ENCODE data around the gene MLLT10. TPM values are rescaled to one million over a fixed set of nuclear protein-coding genes. Genes with fewer than 3 reads are reported as not detected.

The MLLT10 gene
- total RNA-seq (ENCODE audit: unreplicated experiment), result 50.6 TPM
- long read RNA-seq, partial matches to known transcripts, result 1 of 5 reads
- long read RNA-seq, other reads (novel, unspliced or antisense), result 4 of 5 reads

- TF ChIP-seq CTCF (IDR thresholded peaks at IDR 0.05; ENCODE audit: unreplicated experiment), result no peak
- Mint-ChIP-seq H3K27ac (ENCODE audit: unreplicated experiment) (peak within 1 kb of the TSS; percentile 95), H3K27me3 (ENCODE audit: unreplicated experiment) (peaks cover 10% of the 10 kb centered on the region), H3K4me1 (ENCODE audit: unreplicated experiment) (peaks cover 23% of the 10 kb centered on the region), H3K4me3 (ENCODE audit: unreplicated experiment) (peak within 1 kb of the TSS; percentile 95), H3K36me3 (ENCODE audit: low read depth, unreplicated experiment) (peaks cover 5% of the 10 kb centered on the region), H3K9me3 (ENCODE audit: unreplicated experiment) (no peaks in the 10 kb centered on the region)
- DNase-seq (ENCODE audit: low spot score), result peak; percentile 96
Observed at GRCh38 chr10:21533467-21534279, at the start of gene MLLT10. MLLT10 (plus strand) TSS chr10:21534232; CDS start chr10:21534645, 413 bp downstream.

GRCh38 chr10:21487416-21488180 is 46.4 kb upstream of the MLLT10 start:
- H3K27me3 Mint-ChIP-seq (ENCODE audit: unreplicated experiment), result peaks cover 1% of the 10 kb centered on the region
- peak overlapping the region; percentile 24 for H3K27ac Mint-ChIP-seq (ENCODE audit: unreplicated experiment)
- H3K9me3 Mint-ChIP-seq (ENCODE audit: unreplicated experiment), result no peaks in the 10 kb centered on the region
- no peaks in the 10 kb centered on the region for H3K36me3 Mint-ChIP-seq (ENCODE audit: low read depth, unreplicated experiment)
- no peak overlapping the region for H3K4me3 Mint-ChIP-seq (ENCODE audit: unreplicated experiment)
- H3K4me1 Mint-ChIP-seq (ENCODE audit: unreplicated experiment), result no peaks in the 10 kb centered on the region
- DNase-seq (ENCODE audit: low spot score), result no peak
- no peak for TF ChIP-seq CTCF (IDR thresholded peaks at IDR 0.05; ENCODE audit: unreplicated experiment)

- Mint-ChIP-seq H3K9me3 (ENCODE audit: unreplicated experiment) (no peaks in the 10 kb centered on the region), H3K4me3 (ENCODE audit: unreplicated experiment) (no peak overlapping the region), H3K27ac (ENCODE audit: unreplicated experiment) (no peak overlapping the region), H3K36me3 (ENCODE audit: low read depth, unreplicated experiment) (no peaks in the 10 kb centered on the region), H3K27me3 (ENCODE audit: unreplicated experiment) (peaks cover 1% of the 10 kb centered on the region), H3K4me1 (ENCODE audit: unreplicated experiment) (no peaks in the 10 kb centered on the region)
- no peak for TF ChIP-seq CTCF (IDR thresholded peaks at IDR 0.05; ENCODE audit: unreplicated experiment)
- no peak for DNase-seq (ENCODE audit: low spot score)
Observed at GRCh38 chr10:21488246-21488956, 45.6 kb upstream of the MLLT10 start.

- Mint-ChIP-seq H3K27me3 (ENCODE audit: unreplicated experiment) (peaks cover 1% of the 10 kb centered on the region), H3K9me3 (ENCODE audit: unreplicated experiment) (no peaks in the 10 kb centered on the region), H3K4me3 (ENCODE audit: unreplicated experiment) (no peak overlapping the region), H3K27ac (ENCODE audit: unreplicated experiment) (no peak overlapping the region), H3K4me1 (ENCODE audit: unreplicated experiment) (peaks cover 3% of the 10 kb centered on the region), H3K36me3 (ENCODE audit: low read depth, unreplicated experiment) (no peaks in the 10 kb centered on the region)
- no peak for TF ChIP-seq CTCF (IDR thresholded peaks at IDR 0.05; ENCODE audit: unreplicated experiment)
- no peak for DNase-seq (ENCODE audit: low spot score)
Observed at GRCh38 chr10:21488957-21489446, 45.0 kb upstream of the MLLT10 start.
